ACHN (cell line): ENCODE data around the gene GIPC1.
"Not testable (repeated sequence)": the region's sequence is repeated elsewhere in the genome, so short reads cannot be mapped to it uniquely, and the experiment has no call there.

Experiments used
- DNase-seq: peaks from one replicate; pipeline ENCODE4 v3.0.0-alpha.2; 2015
- in situ Hi-C: cut with HindIII; loops from 2 replicates; pipeline ENCODE4 v1.10.0; 2017; ENCODE audit warnings: low sequenced_read_pairs, low pct_ligation_motif_present, low pct_unique_long_range_greater_than_20kb

Gene GIPC1

DNA sequence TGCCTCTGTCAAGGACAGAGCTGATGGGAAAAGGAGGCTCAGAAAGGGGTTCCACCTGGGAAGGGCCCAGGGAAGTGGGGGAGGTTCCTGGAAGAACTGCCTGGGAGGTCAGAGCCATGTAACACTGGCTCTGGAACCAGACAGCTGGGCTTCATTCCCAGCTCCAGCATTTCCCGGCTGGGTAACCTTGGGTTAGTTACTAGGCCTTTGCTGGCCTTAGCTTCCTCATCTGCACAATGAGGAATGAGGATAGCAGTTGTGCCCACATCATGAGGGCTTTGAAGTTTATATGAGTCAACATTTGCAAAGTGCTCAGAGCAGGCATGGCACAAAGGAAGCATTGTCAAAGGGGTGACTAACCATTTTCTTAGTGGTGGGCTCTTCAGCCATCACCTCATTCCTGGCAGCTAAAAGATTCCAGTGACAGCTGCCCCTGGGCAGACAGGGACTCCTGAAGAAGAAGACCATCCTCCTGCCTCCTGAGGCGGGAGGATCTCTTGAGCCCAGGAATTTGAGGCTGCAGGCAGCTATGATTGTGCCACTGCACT, 24.0 kb upstream of the GIPC1 start:
- in situ Hi-C loops = no loop called here
- DNase-seq = peak; percentile 45

DNA sequence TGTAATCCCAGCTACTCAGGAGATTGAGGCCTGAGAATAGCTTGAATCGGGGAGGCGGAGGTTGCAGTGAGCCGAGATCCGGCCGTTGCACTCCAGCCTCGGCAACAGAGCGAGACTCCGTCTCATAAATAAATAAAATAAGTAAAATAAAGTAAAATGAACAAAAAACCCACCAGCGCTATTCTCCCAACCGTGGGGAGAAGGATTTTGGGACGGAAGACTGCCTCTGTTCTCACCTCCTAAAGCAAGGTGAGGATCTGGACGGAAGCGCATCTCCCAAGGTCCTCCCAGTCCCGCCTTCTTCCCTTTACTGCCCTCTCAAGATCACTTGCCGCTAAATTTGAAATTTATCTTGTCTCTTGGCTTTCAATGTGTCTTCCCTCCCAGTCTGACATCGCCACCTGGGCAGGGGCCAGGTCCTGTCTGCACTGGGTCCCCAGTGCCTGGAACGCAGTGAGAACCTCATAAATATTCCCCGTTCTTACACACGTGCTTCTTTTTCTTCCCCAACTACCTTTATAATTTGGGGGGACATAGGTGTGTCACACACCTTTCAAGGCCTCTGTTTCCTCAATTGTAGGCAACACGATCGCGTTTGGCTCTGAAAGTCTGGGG, 23.4 kb upstream of the GIPC1 start:
- in situ Hi-C loops = no loop called here
- DNase-seq = no peak

DNA sequence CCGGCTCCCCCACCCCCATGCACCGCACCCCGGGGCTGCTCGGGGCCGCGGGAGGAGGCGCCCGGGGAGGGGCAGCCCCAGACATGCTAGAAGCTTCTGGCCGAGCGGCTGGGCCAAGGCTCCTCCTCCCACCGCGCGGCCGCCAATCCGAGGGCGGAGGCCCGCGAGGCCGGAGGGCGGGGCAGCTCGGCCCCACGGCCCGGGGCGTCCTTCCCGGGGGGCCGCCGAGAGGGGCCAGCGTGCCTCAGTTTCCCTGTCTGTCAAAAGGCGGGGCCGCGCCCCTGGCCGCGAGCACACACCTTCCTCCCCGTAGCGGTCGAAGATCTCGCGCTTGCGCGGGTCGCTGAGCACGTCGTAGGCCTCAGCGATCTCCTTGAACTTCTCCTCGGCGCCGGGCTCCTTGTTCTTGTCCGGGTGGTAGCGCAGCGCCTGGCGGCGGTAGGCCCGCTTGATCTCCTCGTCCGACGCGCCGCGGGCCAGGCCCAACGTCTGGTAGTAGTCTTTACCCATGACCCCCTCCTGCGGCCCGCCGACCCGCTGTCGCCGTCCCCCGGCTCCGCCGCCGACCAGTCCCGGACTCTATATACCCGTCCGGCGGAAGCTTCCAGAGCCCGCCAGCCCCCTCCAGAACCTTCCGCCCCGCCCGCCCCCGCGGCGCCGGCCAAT, 22.0 kb upstream of the GIPC1 start, which contains the start of gene DNAJB1:
Gene DNAJB1 (minus strand): TSS at position 558 of the 666 bp plus-strand sequence. CDS start 48 bp downstream, at position 510.
- peak; percentile 73 for DNase-seq
- in situ Hi-C loops = no loop called here

DNA sequence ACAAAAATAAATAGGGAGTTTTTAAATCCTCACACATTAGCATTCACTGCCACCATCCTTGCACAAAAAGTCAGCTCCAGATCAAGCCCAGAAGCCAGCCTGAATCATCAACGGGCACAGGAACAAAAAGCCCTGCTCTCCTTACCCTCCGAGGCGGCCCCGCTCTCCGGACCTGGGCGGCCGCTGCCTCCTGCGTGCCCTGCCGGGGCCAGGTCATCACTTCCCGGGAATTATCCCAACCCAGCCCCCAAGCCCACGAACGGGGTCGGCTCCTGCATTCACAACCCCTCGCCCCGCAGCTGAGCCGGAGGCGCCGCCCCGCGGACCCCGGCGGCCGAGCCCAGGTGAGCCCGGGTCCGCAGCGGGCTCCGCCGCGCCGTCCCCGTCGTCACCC, 21.5 kb upstream of the GIPC1 start:
- in situ Hi-C loops = no loop called here
- DNase-seq = no peak

DNA sequence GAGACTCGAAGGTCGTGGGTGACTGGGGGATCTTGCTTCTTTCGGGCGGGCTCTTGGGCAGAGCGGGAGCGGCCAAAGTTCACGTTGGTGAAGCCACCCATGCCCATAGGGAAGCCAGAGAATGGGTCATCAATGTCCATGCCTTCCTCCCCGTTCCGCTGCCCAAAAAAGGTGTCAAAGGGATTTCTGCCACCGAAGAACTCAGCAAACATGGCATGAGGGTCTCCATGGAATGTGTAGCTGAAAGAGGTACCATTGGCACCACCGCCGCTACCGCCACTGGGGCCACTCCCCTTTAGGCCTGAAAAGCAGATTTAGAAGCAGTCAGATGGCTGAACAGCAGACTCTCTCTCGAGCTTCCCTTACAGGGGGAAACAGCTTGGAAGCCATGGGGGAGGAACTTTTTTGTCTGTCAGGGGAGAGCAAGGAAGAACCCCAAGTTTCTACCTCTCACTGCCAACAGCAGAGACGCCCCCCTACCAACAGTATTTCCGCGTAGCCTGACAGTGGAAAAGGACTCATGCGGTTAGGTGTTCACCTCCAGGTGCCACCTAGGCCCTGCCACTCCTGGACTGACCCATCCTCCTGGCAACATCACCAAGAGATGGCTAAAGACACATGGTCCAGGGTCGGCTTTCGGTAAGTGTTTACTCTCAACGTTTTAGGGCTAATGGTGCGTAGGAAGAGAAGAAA, 21.0 kb upstream of the GIPC1 start:
- in situ Hi-C loops = no loop called here
- DNase-seq = no peak

DNA sequence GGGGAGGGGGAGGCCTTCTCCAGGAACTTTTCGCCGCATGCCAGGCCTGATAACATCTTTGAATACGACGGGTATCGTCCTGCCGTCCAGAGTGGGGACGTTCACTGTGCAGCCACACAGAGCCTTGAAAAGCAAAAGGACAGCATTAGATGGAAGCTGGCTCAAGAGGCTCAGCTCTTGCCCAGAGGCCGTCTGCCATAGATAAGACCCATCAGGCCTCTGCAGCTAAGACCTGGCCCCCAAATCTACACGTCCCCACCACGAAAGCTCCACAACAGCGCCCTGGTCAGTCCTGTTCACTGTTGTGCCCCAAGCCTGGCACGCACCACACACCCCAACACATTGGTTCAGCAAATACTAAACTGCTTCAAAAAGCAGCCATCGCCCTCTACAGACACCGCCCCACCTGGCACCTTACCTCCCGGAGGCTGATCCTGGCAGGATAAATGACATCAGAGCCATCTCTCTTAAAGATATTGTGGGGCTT, 20.2 kb upstream of the GIPC1 start:
- in situ Hi-C loops = no loop called here

DNA sequence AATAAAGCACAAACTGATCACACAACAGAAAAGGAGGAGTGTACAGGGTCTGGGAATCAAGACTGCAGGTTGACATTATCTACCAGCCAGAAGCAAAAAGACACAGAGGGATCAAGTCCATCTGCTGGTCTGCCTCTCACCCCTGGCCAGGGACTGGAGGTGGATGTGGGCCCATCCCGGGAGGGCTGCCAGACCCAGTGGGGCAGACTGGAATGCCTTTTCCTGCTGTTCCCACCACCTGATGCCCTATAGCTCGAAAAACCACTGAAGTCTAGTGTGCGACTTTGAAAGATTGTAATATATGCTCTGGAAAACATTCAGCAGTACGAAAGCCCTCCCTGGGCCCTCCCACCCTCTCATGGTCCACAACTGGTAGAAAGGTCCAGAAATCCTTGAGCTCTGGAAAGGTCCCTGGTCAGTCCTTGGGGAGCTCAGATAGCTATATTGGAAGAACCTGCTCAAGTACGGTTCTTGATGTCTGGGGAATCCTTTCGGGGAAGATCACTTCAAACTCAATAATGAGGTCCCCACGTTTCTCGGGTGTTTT, 19.6 kb upstream of the GIPC1 start:
- in situ Hi-C loops = no loop called here
- DNase-seq = no peak

More for the DNA sequence above, 20.2 kb upstream of the GIPC1 start:
- no peak for DNase-seq

DNA sequence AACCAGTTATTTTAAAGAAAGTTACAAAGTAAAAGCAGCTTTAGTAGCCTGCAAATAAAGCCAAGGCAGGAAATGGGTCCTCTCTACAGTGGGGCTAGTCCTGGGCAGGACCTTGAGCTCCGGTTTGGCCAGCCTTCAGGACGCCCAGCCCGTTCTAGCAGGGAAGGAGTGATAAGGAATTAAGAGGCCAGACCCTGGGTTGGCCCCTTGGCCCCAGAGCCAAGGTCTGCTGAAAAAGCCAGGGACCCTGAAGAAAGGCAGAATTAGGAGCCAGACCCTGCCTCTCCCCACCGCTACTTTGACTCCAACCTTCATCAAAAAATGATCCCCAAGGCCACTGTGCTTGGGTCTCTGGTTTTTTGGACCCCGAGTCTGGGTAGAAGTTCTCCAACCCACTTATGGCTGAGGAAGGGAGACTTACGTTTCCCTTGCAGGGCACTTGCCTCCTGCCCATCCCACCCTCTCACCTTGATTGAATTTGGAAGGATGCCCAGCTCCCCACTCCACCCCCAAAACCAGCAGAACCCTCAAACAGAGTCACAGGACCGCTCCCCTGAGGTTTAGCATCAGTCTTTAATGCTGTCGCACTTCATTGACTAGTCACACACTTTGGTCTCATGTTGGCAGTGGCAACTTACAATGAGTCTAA, 18.4 kb upstream of the GIPC1 start:
- no peak for DNase-seq
- in situ Hi-C loops = no loop called here

DNA sequence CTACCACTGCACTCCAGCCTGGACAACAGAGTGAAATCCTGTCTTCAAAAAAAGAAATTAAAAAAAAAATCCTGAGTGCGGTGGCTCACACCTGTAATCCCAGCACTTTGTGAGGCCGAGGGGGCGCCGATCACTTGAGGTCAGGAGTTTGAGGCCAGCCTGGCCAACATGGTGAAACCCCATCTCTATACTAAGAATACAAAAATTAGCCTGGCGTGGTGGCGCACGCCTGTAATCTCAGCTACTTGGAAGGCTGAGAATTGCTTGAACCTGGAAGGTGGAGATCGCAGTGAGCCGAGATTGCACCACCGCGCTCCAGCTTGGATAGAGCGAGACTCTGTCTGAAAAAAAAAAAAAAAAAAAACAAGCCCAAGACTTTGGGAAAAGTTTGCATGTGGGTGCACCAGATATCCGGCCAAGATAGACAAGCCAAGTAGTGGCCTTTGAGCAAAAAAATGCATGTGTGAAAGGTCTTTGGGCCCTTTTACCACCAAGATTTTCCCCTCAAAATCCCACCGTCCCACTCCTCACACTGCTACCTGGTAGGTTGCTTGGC, 16.6 kb upstream of the GIPC1 start:
- in situ Hi-C loops = no loop called here
- no peak for DNase-seq

DNA sequence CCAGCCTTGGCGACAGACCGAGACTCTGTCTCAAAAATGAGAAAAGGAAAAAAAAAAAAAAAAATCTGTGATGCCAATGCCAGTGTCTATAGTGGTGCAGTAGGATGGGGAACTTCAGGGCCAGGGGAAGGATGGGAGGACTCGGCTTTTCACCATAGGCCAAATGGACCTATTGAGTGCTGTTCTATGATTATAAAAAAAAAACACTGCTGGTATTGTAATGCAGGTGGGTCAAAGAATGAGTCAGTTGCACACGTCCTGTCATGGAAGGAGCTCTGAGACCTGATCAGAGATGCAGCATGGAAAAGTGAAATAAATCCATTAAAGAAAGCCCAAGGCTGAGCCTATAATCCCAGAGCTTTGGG, 15.3 kb upstream of the GIPC1 start:
- in situ Hi-C loops = no loop called here
- DNase-seq = no peak

DNA sequence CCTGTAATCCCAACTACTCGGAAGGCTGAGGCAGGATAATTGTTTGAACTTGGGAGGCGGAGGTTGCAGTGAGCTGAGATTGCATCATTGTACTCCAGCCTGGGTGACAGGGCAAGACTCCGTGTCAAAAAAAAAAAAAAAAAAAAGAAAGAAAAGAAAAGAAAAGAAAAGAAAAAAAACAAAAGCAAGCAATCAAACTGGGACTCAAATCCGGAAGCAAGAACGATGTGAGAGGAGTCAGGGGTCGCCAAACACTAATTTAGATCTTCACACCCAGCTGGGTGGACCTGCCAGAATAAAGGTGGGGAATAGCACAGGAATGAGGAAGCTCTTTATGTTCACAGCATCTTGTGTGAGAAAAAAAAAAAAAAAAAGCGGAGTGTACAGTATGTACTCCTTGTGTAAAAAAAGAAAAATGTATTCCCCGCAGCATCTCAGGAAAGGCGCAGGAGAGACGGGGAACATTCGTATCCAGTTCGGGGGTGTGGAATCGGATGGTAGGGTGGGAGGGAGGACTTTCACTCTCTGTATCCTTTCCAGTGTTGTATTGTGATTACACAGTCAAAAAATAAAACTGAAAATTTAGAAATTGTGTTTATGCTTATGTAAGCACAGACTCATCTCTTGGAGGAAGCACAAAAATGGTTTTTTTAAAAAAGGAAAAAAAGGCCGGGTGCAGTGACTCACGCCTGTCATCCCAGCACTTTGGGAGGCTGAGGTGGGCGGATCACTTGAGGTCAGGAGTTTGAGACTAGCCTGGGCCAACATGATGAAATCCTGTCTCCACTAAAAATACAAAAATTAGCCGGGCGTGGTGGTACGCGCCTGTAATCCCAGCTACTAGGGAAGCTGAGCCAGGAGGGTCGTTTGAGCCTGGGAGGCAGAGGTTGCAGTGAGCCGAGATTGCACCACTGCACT, 14.6 kb upstream of the GIPC1 start:
- in situ Hi-C loops = no loop called here
- DNase-seq = no peak

DNA sequence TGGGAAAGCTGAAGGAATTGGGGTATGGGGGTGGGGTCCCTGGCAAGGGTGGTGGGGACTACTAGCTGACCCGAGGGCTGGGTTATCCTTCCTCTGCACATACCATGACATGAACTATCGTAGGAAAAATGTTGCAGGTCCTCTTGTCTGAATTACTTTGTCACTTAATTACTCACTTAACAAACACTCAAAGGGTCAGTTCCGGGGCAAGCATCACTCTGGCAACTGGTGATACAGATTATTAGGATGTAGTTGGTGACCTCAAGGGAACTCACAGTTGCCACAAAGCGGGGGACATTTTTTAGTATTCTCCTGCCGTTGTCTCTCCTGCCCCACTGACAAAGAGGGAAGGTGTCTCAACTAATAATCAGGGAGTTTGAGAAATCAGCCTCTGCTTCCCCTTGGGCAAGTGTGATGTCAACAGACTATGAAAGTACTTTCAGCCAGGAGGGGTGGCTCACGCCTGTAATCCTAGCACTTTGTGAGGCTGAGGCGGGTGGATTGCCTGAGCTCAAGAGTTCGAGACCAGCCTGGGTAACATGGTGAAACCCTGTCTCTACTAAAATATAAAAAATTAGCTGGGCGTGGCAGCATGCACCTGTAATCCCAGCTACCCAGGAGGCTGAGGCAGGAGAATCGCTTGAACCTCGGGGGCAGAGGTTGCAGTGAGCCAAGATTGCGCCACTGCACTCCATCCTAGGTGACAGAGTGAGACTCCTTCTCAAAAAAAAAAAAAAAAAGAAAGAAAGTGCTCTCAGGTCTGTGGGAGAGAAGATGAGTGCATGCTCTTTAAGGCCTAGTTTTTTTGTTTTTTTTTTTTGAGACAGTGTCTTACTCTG, 12.0 kb upstream of the GIPC1 start:
- no peak for DNase-seq
- in situ Hi-C loops = no loop called here

DNA sequence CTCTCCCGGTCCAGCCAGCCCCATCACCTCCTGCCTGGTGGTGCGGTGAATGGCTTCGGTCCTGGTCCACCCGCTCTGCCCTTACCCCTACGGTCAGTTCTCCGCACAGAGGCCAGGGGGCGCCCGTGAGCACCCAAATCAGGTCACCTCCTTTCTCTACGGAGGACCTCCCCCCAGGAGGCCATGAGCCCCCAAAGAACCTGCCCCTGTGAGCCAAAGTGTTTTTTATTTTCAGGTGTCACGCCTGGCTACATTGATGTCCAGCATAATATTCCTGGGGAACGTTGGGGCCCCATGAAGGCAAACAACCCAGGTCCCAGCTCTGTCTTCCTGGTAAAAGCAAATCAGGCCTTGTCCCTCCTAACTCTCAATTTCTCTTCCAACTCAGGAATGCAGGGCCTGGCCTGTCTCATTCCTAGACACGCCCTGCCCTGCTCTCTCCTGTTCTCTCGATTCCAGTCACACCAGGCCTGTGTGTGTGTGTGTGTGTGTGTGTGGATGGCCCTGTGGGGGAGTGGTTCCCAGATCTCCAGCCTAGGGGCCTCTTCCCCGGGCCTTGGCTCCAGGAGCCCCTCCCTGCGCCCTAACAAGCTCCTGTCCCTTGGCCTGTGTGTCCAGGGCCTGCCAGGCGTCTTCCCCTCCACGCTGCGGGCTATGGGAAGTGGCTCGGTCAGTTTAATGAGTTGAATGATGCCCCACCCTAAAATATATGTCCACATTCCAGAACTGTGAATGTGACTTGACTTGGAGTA, 9.7 kb upstream of the GIPC1 start:
- peak; percentile 44 for DNase-seq
- in situ Hi-C loops = no loop called here

DNA sequence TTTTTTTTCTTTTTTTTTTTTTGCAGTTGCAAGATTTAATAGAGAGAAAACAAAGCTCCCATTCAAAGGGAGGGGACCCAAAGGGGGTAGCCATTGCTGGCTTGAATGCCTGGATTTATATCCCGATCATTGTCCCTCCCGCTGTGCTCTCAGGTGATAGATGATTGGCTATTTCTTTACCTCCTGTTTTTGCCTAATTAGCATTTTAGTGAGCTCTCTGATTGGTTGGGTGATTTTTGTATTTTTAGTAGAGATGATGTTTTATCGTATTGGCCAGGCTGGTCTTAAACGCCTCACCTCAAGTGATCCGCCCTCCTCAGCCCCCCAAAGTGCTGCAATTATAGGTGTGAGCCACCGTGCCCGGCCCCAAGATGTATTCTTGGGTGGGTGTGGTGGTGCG, 8.6 kb upstream of the GIPC1 start:
- DNase-seq = not testable (repeated sequence)

DNA sequence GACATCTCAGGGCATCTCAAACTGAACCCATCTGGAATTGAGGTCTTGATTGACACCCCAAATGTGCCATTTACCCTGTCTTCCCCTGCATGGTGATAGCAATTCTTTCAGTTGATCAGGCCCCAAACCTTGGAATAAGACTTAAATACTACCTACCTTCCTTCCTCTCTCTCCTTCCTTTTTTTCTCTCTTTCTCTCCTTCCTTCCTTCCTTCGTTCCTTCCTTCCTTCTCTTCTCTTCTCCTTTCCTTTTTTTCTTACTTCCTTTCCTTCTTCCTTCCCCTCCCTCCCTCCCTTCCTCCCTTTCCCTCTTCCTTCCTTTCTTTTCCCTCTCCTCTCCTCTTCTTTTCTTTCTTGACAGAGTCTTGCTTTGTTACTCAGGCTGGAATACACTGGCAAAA, 7.4 kb upstream of the GIPC1 start:
- in situ Hi-C loops = no loop called here
- no peak for DNase-seq

More for the DNA sequence above, 8.6 kb upstream of the GIPC1 start:
- in situ Hi-C loops = not testable (repeated sequence)
